Measurements from ENCODE around the gene PRCD.
A peak's percentile ranks its signal among the peaks of the same experiment; 100 is the strongest.

Gene PRCD

DNA sequence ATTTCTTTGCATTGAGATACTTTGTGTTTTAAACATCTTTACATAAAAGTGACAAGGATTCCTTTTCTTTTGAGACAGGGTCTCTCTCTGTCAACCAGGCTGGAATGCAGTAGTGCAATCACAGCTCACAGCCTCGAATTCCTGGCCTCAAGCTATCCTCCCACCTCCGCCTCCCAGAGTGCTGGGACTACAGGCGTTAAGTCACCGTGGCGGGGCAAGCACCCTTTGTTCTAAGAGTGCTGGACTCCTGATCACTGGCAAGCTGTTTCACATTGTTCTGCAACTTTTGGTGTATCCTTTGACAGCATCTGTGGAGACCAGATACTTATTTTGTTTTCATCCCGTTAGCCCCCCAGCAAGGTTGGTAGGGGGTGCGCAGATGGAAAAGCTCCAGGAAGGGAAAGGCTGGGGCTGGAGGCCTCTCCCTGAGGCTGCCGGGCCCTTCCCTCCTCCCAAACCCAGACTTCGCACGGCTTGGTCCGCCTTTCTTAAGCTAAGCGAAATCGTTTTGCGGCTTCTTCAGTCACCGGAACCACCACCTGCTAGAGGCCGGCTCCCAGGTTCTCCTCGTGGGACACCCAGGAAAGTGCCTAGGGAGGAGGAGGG, 44.7 kb downstream of the PRCD start:
- H3K4me2 ChIP-seq (ENCODE audit: insufficient read depth, low read length): no peak overlapping the region
- H3K27me3 ChIP-seq (ENCODE audit: insufficient read depth, low read length, poor library complexity): peaks cover 44% of the 10 kb centered on the region
- H3K9ac ChIP-seq (ENCODE audit: low read depth, low read length): no peak overlapping the region
- no peak overlapping the region for H2AFZ ChIP-seq (ENCODE audit: low read depth, low read length)
- TF ChIP-seq, protein P1, sequence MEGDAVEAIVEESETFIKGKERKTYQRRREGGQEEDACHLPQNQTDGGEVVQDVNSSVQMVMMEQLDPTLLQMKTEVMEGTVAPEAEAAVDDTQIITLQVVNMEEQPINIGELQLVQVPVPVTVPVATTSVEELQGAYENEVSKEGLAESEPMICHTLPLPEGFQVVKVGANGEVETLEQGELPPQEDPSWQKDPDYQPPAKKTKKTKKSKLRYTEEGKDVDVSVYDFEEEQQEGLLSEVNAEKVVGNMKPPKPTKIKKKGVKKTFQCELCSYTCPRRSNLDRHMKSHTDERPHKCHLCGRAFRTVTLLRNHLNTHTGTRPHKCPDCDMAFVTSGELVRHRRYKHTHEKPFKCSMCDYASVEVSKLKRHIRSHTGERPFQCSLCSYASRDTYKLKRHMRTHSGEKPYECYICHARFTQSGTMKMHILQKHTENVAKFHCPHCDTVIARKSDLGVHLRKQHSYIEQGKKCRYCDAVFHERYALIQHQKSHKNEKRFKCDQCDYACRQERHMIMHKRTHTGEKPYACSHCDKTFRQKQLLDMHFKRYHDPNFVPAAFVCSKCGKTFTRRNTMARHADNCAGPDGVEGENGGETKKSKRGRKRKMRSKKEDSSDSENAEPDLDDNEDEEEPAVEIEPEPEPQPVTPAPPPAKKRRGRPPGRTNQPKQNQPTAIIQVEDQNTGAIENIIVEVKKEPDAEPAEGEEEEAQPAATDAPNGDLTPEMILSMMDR (IDR thresholded peaks at IDR 0.05; ENCODE audit: borderline replicate concordance, extremely low read depth, low read length, poor library complexity, severe bottlenecking): no peak
- no peak for TF ChIP-seq EZH2 (IDR thresholded peaks at IDR 0.05; ENCODE audit: borderline replicate concordance, low read depth, low read length, severe bottlenecking)
- no peak for ATAC-seq (ENCODE audit: insufficient read depth, low read depth)
- H3K9me3 ChIP-seq (ENCODE audit: insufficient read depth, low read length, severe bottlenecking): no peaks in the 10 kb centered on the region
- peaks cover 4% of the 10 kb centered on the region; the same call in 1 of the 2 replicates for H4K20me1 ChIP-seq (ENCODE audit: insufficient read depth, low read length)
- no peak for DNase-seq
- H3K36me3 ChIP-seq (ENCODE audit: insufficient read depth, low read length): no peaks in the 10 kb centered on the region
- H3K4me3 ChIP-seq (ENCODE audit: low read depth in 1 of 2, low read length in 2 of 2): no peak overlapping the region
- no peaks in the 10 kb centered on the region for H3K79me2 ChIP-seq (ENCODE audit: insufficient read depth, low read length)
- no peaks in the 10 kb centered on the region for H3K4me1 ChIP-seq (ENCODE audit: insufficient read depth, low read length)
- no peak overlapping the region for H3K27ac ChIP-seq (ENCODE audit: low read length)

DNA sequence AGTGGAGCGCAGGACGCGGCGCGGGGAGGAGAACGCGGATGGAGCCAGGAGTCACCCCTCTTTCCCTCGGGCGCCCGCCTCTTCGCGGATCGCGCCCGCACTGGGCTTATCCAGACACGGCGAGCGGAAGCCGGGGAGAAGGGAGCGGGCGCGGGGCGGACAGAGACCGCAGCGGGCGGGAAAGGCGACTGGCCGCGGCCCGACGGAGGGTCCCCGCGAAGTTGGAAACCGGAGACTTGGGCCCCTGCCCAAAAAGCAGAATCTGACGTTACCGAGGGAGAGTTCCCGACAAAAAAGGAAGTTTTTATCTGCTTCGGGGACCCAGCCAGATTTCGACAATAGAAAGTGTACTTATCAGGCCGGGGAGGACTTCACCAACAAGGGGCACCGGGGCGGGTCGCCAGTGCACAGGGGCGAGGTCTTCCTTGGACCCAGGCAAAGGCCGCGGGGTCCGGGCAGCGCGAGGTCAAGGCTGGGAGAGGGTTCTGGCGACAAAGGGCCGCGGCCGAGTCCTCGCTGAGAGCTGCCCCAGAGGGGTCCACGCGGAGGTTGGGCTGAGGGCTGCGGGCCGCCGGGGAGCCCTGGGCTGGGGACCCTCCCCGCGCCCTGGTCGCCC, 45.3 kb downstream of the PRCD start:
- Histone ChIP-seq H4K20me1 (ENCODE audit: insufficient read depth, low read length) (peaks cover 4% of the 10 kb centered on the region; the same call in 1 of the 2 replicates), H3K4me2 (ENCODE audit: insufficient read depth, low read length) (no peak overlapping the region), H3K9me3 (ENCODE audit: insufficient read depth, low read length, severe bottlenecking) (no peaks in the 10 kb centered on the region), H3K27ac (ENCODE audit: low read length) (no peak overlapping the region), H3K79me2 (ENCODE audit: insufficient read depth, low read length) (no peaks in the 10 kb centered on the region), H3K4me3 (ENCODE audit: low read depth in 1 of 2, low read length in 2 of 2) (no peak overlapping the region), H3K27me3 (ENCODE audit: insufficient read depth, low read length, poor library complexity) (peaks cover 44% of the 10 kb centered on the region), H3K4me1 (ENCODE audit: insufficient read depth, low read length) (no peaks in the 10 kb centered on the region), H2AFZ (ENCODE audit: low read depth, low read length) (no peak overlapping the region), H3K9ac (ENCODE audit: low read depth, low read length) (no peak overlapping the region), H3K36me3 (ENCODE audit: insufficient read depth, low read length) (no peaks in the 10 kb centered on the region)
- DNase-seq (no peak), ATAC-seq (ENCODE audit: insufficient read depth, low read depth) (no peak)
- TF ChIP-seq EZH2 (IDR thresholded peaks at IDR 0.05; ENCODE audit: borderline replicate concordance, low read depth, low read length, severe bottlenecking): peak; percentile 91
- TF ChIP-seq, protein P1 (IDR thresholded peaks at IDR 0.05; ENCODE audit: borderline replicate concordance, extremely low read depth, low read length, poor library complexity, severe bottlenecking): no peak

DNA sequence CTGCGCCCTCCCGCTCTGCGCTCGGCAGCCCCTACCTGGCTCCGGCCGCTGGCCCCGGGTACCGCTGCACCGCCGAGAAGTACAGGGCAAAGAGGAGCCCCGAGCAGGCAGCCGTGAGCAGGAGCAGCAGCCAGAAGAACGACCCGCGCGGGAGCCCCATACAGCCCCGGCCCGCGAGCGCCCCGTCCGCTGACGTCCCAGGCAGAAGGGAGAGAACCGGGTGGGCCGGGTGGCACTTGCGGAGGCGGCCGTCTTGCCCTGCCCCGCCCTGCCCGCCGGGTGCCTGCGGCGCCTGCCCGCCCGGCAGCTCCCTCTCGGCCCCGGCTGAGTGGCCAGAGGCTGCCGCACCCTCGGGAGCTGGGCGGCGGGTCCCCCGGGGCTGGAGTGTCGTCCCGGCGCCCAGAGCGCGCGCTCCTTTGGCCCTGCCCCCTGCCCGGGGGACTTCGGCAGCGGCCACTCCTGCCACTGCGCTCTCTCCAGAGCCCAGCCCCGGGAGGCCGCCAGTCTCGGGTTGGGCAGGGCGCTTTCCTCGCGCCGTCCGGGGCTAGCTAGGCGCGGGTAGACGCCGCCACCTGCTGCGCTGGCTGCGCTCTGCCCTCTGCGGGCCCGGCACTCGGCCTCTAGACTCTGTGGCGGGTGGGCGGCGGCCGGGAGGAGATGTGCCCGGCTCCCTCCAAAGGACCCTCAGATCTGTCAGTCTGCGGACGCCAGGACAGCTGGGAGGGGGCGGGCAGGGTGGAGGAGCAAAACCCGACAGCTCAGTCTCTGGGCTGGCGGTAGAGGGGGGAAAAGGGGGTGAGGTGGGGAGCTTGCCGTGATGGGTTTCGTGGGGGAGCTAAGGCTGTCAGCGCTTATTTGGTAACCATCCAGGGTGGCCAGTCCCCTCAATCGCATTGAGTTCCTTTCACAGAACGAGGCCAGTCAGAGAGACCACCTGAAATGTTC, 46.1 kb downstream of the PRCD start, which contains the start of gene ST6GALNAC2:
Gene ST6GALNAC2 (minus strand): TSS at position 212 of the 945 bp plus-strand sequence. CDS start 52 bp downstream, at position 160.
- ATAC-seq (ENCODE audit: insufficient read depth, low read depth) (peak; percentile 24; the same call in 1 of the 3 replicates), DNase-seq (no peak)
- no peak within 1 kb of the TSS for H3K4me3 ChIP-seq (ENCODE audit: low read depth in 1 of 2, low read length in 2 of 2)
- no peak within 1 kb of the TSS for H3K9ac ChIP-seq (ENCODE audit: low read depth, low read length)
- no peak within 1 kb of the TSS for H3K27ac ChIP-seq (ENCODE audit: low read length)
- no peak within 1 kb of the TSS for H2AFZ ChIP-seq (ENCODE audit: low read depth, low read length)
- H3K4me2 ChIP-seq (ENCODE audit: insufficient read depth, low read length): no peak within 1 kb of the TSS
- H3K36me3 ChIP-seq (ENCODE audit: insufficient read depth, low read length): no peaks in the 10 kb centered on the region
- H3K27me3 ChIP-seq (ENCODE audit: insufficient read depth, low read length, poor library complexity): peaks cover 44% of the 10 kb centered on the region
- peaks cover 4% of the 10 kb centered on the region; the same call in 1 of the 2 replicates for H4K20me1 ChIP-seq (ENCODE audit: insufficient read depth, low read length)
- H3K79me2 ChIP-seq (ENCODE audit: insufficient read depth, low read length): no peaks in the 10 kb centered on the region
- no peak for TF ChIP-seq EZH2 (IDR thresholded peaks at IDR 0.05; ENCODE audit: borderline replicate concordance, low read depth, low read length, severe bottlenecking)
- TF ChIP-seq, protein P1 (IDR thresholded peaks at IDR 0.05; ENCODE audit: borderline replicate concordance, extremely low read depth, low read length, poor library complexity, severe bottlenecking): no peak
- H3K9me3 ChIP-seq (ENCODE audit: insufficient read depth, low read length, severe bottlenecking): no peaks in the 10 kb centered on the region
- H3K4me1 ChIP-seq (ENCODE audit: insufficient read depth, low read length): no peaks in the 10 kb centered on the region

Data from DND-41 (cell line).